Stimulated activated CD8-positive, alpha-beta memory T cell treated with anti-CD3 and anti-CD28 coated beads, Interleukin-4, amount 100 ng/mL, for 24 hours (primary cell): ENCODE measurements around the gene CYREN.
"Not testable (repeated sequence)": the region's sequence is repeated elsewhere in the genome, so short reads cannot be mapped to it uniquely, and the experiment has no call there.

Experiments
- DNase-seq: peaks from one replicate; pipeline ENCODE4 v3.0.0-alpha.2; 2020; ENCODE audit warnings: low read depth

Gene CYREN

GRCh38 chr7:135170274-135170997 is at the start of gene CYREN:
CYREN (minus strand) TSS chr7:135170707; CDS start chr7:135168922, 1,785 bp downstream.
- peak; percentile 92 for DNase-seq

GRCh38 chr7:135217645-135218509 is 47.4 kb upstream of the CYREN start:
- DNase-seq: no peak

- DNase-seq: no peak
Measured at GRCh38 chr7:135215698-135216097, 45.2 kb upstream of the CYREN start.

GRCh38 chr7:135215180-135215579 is 44.7 kb upstream of the CYREN start:
- DNase-seq: no peak

- no peak for DNase-seq
Measured at GRCh38 chr7:135213831-135214230, 43.3 kb upstream of the CYREN start.

GRCh38 chr7:135211946-135212685 is 41.6 kb upstream of the CYREN start:
- not testable (repeated sequence) for DNase-seq

- peak; percentile 97 for DNase-seq
Measured at GRCh38 chr7:135211179-135211945, 40.9 kb upstream of the CYREN start, which contains the start of gene WDR91. WDR91 (minus strand) TSS chr7:135211526; CDS start chr7:135211502, 24 bp downstream.

GRCh38 chr7:135210888-135211178 is 40.3 kb upstream of the CYREN start:
- DNase-seq: no peak

- no peak for DNase-seq
Measured at GRCh38 chr7:135209225-135209834, 38.8 kb upstream of the CYREN start.

- DNase-seq: no peak
Measured at GRCh38 chr7:135208102-135208793, 37.7 kb upstream of the CYREN start.

GRCh38 chr7:135207406-135208101 is 37.0 kb upstream of the CYREN start:
- DNase-seq: no peak

- no peak for DNase-seq
Measured at GRCh38 chr7:135206941-135207391, 36.5 kb upstream of the CYREN start.

GRCh38 chr7:135205850-135206249 is 35.3 kb upstream of the CYREN start:
- no peak for DNase-seq

GRCh38 chr7:135204876-135205275 is 34.4 kb upstream of the CYREN start:
- no peak for DNase-seq

GRCh38 chr7:135204341-135204749 is 33.8 kb upstream of the CYREN start:
- no peak for DNase-seq

- no peak for DNase-seq
Measured at GRCh38 chr7:135201350-135201749, 30.8 kb upstream of the CYREN start.

GRCh38 chr7:135200821-135201331 is 30.4 kb upstream of the CYREN start:
- DNase-seq: no peak

GRCh38 chr7:135199439-135199838 is 28.9 kb upstream of the CYREN start:
- DNase-seq: no peak

- no peak for DNase-seq
Measured at GRCh38 chr7:135197906-135198655, 27.6 kb upstream of the CYREN start.
